CD8-positive, alpha-beta memory T cell (primary cell): ENCODE results near the gene EFHD1. TPM values are rescaled to one million over a fixed set of nuclear protein-coding genes. Genes with fewer than 3 reads are reported as not detected.
A peak's percentile ranks its signal among the peaks of the same experiment; 100 is the strongest.

Experiments used
- CTCF ChIA-PET: fragments of 350-600 bp; sonication (Branson Sonifier 250); formaldehyde crosslinking; loops from one replicate; lab custom pipeline; 2021; ENCODE audit warnings: antibody characterized with exemption; lab: Charles Lee
- POLR2A ChIA-PET: fragments of 350-600 bp; sonication (Branson Sonifier 250); formaldehyde crosslinking; loops from one replicate; lab custom pipeline; 2021; ENCODE audit warnings: antibody characterized with exemption; lab: Charles Lee
- DNase-seq, 5 donors: peaks; one replicate each; pipeline versions ENCODE4 v3.0.0 to v3.0.0-alpha.2; 2020 to 2022; ENCODE audit warnings: mixed read lengths in 1 of 5
- H3K27ac ChIP-seq: one replicate; pipeline ENCODE4 v1.7.0; 2013; ENCODE audit warnings: low read depth, mild to moderate bottlenecking, low read length, moderate library complexity
- H3K27me3 ChIP-seq: 2 replicates; pipeline ENCODE4 v1.7.0; 2013; ENCODE audit warnings: low read length, mild to moderate bottlenecking; ENCODE audit not compliant: insufficient read depth, poor library complexity, severe bottlenecking
- H3K36me3 ChIP-seq: 2 replicates; pipeline ENCODE4 v1.7.0; 2013; ENCODE audit warnings: mild to moderate bottlenecking, low read length, moderate library complexity; ENCODE audit not compliant: insufficient read depth
- H3K4me1 ChIP-seq: 2 replicates; pipeline ENCODE4 v1.7.0; 2013; ENCODE audit warnings: mild to moderate bottlenecking, low read length, moderate library complexity; ENCODE audit not compliant: insufficient read depth
- H3K4me3 ChIP-seq: 2 replicates; pipeline ENCODE4 v1.7.0; 2013; ENCODE audit warnings: mild to moderate bottlenecking, low read length
- H3K9me3 ChIP-seq: 2 replicates; pipeline ENCODE4 v1.7.0; 2013; ENCODE audit warnings: mild to moderate bottlenecking, low read length
- H3K27ac Mint-ChIP-seq, 8 donors: one replicate each; pipeline ENCODE4 v1.8.0; 2020 to 2021; ENCODE audit warnings: mixed read lengths in 8 of 8, mild to moderate bottlenecking in 6 of 8, inconsistent platforms in 3 of 8, moderate library complexity in 3 of 8
- H3K27me3 Mint-ChIP-seq, 2 donors: one replicate each; pipeline ENCODE4 v1.8.0; 2020 to 2021; ENCODE audit warnings: mixed read lengths in 2 of 2, mild to moderate bottlenecking in 1 of 2, moderate library complexity in 1 of 2
- H3K36me3 Mint-ChIP-seq, 3 donors: one replicate each; pipeline ENCODE4 v1.8.0; 2020 to 2021; ENCODE audit warnings: mixed read lengths in 3 of 3, inconsistent platforms in 1 of 3, mild to moderate bottlenecking in 1 of 3
- H3K4me1 Mint-ChIP-seq, 3 donors: one replicate each; pipeline ENCODE4 v1.8.0; 2020 to 2021; ENCODE audit warnings: mixed read lengths in 3 of 3, inconsistent platforms in 1 of 3, mild to moderate bottlenecking in 1 of 3
- H3K4me3 Mint-ChIP-seq, 7 donors: one replicate each; pipeline ENCODE4 v1.8.0; 2020 to 2021; ENCODE audit warnings: mixed read lengths in 7 of 7, mild to moderate bottlenecking in 6 of 7, moderate library complexity in 4 of 7, inconsistent platforms in 2 of 7
- H3K9me3 Mint-ChIP-seq, 5 donors: one replicate each; pipeline ENCODE4 v1.8.0; 2020 to 2022; ENCODE audit warnings: mixed read lengths in 5 of 5, mild to moderate bottlenecking in 3 of 5, moderate library complexity in 2 of 5, inconsistent platforms in 1 of 5
- polyA plus RNA-seq: library from polyadenylated mRNA; unstranded; fragments of 300-500 nt; fragmentation: Illumina TruSeq; gene quantifications from one replicate; pipeline ENCODE4 v1.2.3, GENCODE V29; 2021
- total RNA-seq, 2 experiments: library from RNA; stranded (reverse); gene quantifications; one replicate each; pipeline ENCODE4 v1.2.3, GENCODE V29; 2021

Gene EFHD1
- total and polyA plus RNA-seq, 3 experiments from 2014 or later: 0.22 to 1.6 (median 0.33) TPM

GRCh38 chr2:232643813-232644347, 10.5 kb downstream of the EFHD1 start:
- Mint-ChIP-seq H3K9me3 (no peaks in the 10 kb centered on the region), H3K4me1 (no peaks in the 10 kb centered on the region), H3K4me3 (no peak overlapping the region), H3K36me3 (no peaks in the 10 kb centered on the region), H3K27ac (no peak overlapping the region), H3K27me3 (peaks cover 14 to 24% of the 10 kb centered on the region in 2 donors)
- DNase-seq: no peak
- H3K4me1 ChIP-seq: no peaks in the 10 kb centered on the region
- ChIA-PET POLR2A (no interaction called here), CTCF (no interaction called here)
- H3K27ac ChIP-seq: no peak overlapping the region
- H3K27me3 ChIP-seq: no peaks in the 10 kb centered on the region
- H3K36me3 ChIP-seq: no peaks in the 10 kb centered on the region
- H3K4me3 ChIP-seq: no peak overlapping the region
- H3K9me3 ChIP-seq: no peaks in the 10 kb centered on the region

- ChIA-PET CTCF (no interaction called here), POLR2A (no interaction called here)
- H3K27ac ChIP-seq: no peak overlapping the region
- Mint-ChIP-seq H3K27me3 (peaks cover 12% of the 10 kb centered on the region in 2 donors), H3K4me3 (no peak overlapping the region), H3K36me3 (no peaks in the 10 kb centered on the region), H3K4me1 (no peaks in the 10 kb centered on the region), H3K9me3 (no peaks in the 10 kb centered on the region), H3K27ac (no peak overlapping the region)
- DNase-seq: no peak
- H3K27me3 ChIP-seq: no peaks in the 10 kb centered on the region
- no peak overlapping the region for H3K4me3 ChIP-seq
- no peaks in the 10 kb centered on the region for H3K4me1 ChIP-seq
- H3K36me3 ChIP-seq: no peaks in the 10 kb centered on the region
- H3K9me3 ChIP-seq: no peaks in the 10 kb centered on the region
These were observed 11.7 kb downstream of the EFHD1 start for GRCh38 chr2:232645061-232645460.

DNA sequence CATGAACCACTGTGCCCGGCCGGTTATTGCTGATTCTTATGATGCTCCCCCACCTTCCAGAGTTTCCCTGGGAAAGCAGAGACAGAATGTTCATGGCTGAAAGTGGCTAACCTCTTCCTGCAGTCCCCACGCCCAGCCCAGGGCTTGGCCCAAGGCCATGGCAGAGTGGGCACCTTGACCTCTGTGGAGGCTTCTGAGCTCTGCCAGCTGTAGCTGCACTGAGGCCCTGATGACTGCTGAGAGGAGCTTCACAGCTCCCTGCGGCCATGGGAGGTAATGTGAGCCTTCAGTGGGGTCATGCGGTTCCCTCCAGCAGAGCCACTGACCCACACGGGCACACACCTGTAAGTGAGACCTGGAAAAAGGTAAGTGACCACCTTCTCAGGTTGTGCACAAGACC, 13.3 kb downstream of the EFHD1 start:
- Mint-ChIP-seq H3K36me3 (no peaks in the 10 kb centered on the region), H3K9me3 (no peaks in the 10 kb centered on the region), H3K4me3 (no peak overlapping the region), H3K27ac (no peak overlapping the region), H3K4me1 (no peaks in the 10 kb centered on the region), H3K27me3 (peaks cover 7% of the 10 kb centered on the region in 2 donors)
- Histone ChIP-seq H3K27ac (no peak overlapping the region), H3K4me3 (no peak overlapping the region), H3K9me3 (no peaks in the 10 kb centered on the region), H3K27me3 (no peaks in the 10 kb centered on the region), H3K36me3 (no peaks in the 10 kb centered on the region), H3K4me1 (no peaks in the 10 kb centered on the region)
- DNase-seq: no peak
- ChIA-PET CTCF (no interaction called here), POLR2A (no interaction called here)

DNA sequence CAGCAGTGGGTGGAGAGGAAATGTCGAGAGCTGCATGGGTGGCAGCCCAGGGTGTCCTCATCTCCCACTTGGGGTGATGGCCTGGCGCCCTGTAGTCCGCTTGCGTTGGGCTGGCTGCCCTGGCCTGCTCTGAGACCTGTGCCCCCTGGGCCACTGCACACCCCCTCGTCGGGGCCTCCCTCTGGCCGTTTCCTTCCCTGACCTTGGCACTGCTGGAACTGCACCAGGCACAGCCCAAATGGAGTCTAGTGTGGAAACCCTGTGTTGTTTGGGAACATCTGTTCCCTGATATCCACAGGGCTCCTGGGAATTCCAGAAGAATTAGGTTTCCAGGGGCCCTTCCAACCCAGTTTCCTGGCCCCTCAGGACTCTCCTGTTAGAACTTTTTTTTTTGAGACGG, 13.9 kb downstream of the EFHD1 start:
- no peaks in the 10 kb centered on the region for H3K36me3 Mint-ChIP-seq
- POLR2A ChIA-PET: no interaction called here
- H3K4me1 Mint-ChIP-seq: no peaks in the 10 kb centered on the region

GRCh38 chr2:232649033-232649432, 15.6 kb downstream of the EFHD1 start:
- H3K9me3 Mint-ChIP-seq: no peaks in the 10 kb centered on the region
- no peaks in the 10 kb centered on the region for H3K4me1 Mint-ChIP-seq
- peaks cover 4 to 7% of the 10 kb centered on the region in 2 donors for H3K27me3 Mint-ChIP-seq
- H3K36me3 Mint-ChIP-seq: no peaks in the 10 kb centered on the region
- no peaks in the 10 kb centered on the region for H3K4me1 ChIP-seq
- no peak for DNase-seq
- ChIA-PET CTCF (no interaction called here), POLR2A (no interaction called here)
- H3K4me3 Mint-ChIP-seq: no peak overlapping the region
- H3K27ac Mint-ChIP-seq: peak overlapping the region in 1 of 8 donors; percentile 38
- H3K27ac ChIP-seq: no peak overlapping the region
- H3K36me3 ChIP-seq: no peaks in the 10 kb centered on the region
- no peaks in the 10 kb centered on the region for H3K9me3 ChIP-seq
- H3K4me3 ChIP-seq: no peak overlapping the region
- no peaks in the 10 kb centered on the region for H3K27me3 ChIP-seq

More for the DNA sequence above, 13.9 kb downstream of the EFHD1 start:
- Mint-ChIP-seq H3K27ac (no peak overlapping the region), H3K27me3 (peaks cover 7% of the 10 kb centered on the region in 2 donors), H3K9me3 (no peaks in the 10 kb centered on the region), H3K4me3 (no peak overlapping the region)
- DNase-seq: no peak
- CTCF ChIA-PET: no interaction called here
- H3K36me3 ChIP-seq: no peaks in the 10 kb centered on the region
- H3K27ac ChIP-seq: no peak overlapping the region
- no peaks in the 10 kb centered on the region for H3K9me3 ChIP-seq
- no peak overlapping the region for H3K4me3 ChIP-seq
- H3K4me1 ChIP-seq: no peaks in the 10 kb centered on the region
- H3K27me3 ChIP-seq: no peaks in the 10 kb centered on the region

DNA sequence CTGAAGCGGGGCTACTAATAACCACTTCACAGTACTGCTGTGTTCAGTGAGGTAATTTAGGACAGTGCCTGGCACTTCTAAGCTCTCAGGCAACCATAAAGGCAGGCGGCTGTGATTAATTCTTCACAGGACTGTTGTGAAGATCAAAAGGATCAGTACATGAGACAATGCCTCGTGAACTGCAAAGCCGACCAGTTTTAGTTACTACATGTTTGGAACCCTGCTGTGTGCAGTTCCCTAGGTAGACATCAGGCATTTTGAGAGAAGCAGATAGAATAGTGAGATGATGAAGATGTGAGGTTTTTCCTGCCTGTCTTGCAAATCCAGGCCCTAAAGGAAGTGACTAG, 19.1 kb downstream of the EFHD1 start:
- no peaks in the 10 kb centered on the region for H3K36me3 ChIP-seq
- no peak for DNase-seq
- Mint-ChIP-seq H3K4me1 (no peaks in the 10 kb centered on the region), H3K9me3 (peaks cover 0 to 2% (median 0%) of the 10 kb centered on the region in 5 donors), H3K36me3 (no peaks in the 10 kb centered on the region), H3K27ac (peak overlapping the region in 2 of 8 donors; percentile 17 to 43), H3K4me3 (no peak overlapping the region), H3K27me3 (peaks cover 0 to 3% of the 10 kb centered on the region in 2 donors)
- POLR2A ChIA-PET: no interaction called here
- no peaks in the 10 kb centered on the region for H3K4me1 ChIP-seq
- no peaks in the 10 kb centered on the region for H3K27me3 ChIP-seq
- H3K4me3 ChIP-seq: no peak overlapping the region
- no peaks in the 10 kb centered on the region for H3K9me3 ChIP-seq
- CTCF ChIA-PET: no interaction called here
- no peak overlapping the region for H3K27ac ChIP-seq

DNA sequence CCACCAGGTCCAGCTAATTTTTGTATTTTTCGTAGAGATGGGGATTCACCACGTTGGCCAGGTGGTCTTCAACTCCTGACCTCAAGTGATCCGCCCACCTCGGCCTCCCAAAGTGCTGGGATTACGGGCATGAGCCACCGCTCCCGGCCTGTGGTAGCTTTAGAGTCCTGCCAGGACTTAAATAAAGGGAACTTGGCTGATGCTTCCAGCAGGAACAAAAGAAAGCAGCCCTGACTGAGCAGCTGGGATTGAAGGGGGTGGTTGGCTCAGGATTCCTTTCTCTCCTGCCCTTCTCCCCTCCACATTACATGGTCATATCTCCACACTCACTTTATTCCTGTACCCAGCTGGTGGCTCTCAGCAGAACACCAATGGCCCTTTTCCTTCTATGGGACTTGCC, 20.0 kb downstream of the EFHD1 start:
- Histone ChIP-seq H3K4me1 (no peaks in the 10 kb centered on the region), H3K27ac (no peak overlapping the region), H3K36me3 (no peaks in the 10 kb centered on the region), H3K9me3 (no peaks in the 10 kb centered on the region), H3K27me3 (no peaks in the 10 kb centered on the region), H3K4me3 (no peak overlapping the region)
- ChIA-PET CTCF (no interaction called here), POLR2A (no interaction called here)
- no peak for DNase-seq
- no peaks in the 10 kb centered on the region for H3K36me3 Mint-ChIP-seq
- no peaks in the 10 kb centered on the region for H3K4me1 Mint-ChIP-seq
- H3K27ac Mint-ChIP-seq: no peak overlapping the region
- H3K27me3 Mint-ChIP-seq: peaks cover 0 to 3% of the 10 kb centered on the region in 2 donors
- no peak overlapping the region for H3K4me3 Mint-ChIP-seq
- peaks cover 0 to 2% (median 0%) of the 10 kb centered on the region in 5 donors for H3K9me3 Mint-ChIP-seq

- CTCF ChIA-PET: no interaction called here
- Mint-ChIP-seq H3K4me3 (no peak overlapping the region), H3K4me1 (no peaks in the 10 kb centered on the region), H3K9me3 (peaks cover 0 to 2% (median 0%) of the 10 kb centered on the region in 5 donors), H3K27ac (no peak overlapping the region), H3K27me3 (peaks cover 2 to 4% of the 10 kb centered on the region in 2 donors), H3K36me3 (no peaks in the 10 kb centered on the region)
- DNase-seq: no peak
- Histone ChIP-seq H3K27ac (no peak overlapping the region), H3K4me3 (no peak overlapping the region), H3K27me3 (no peaks in the 10 kb centered on the region), H3K36me3 (no peaks in the 10 kb centered on the region), H3K4me1 (no peaks in the 10 kb centered on the region), H3K9me3 (no peaks in the 10 kb centered on the region)
- POLR2A ChIA-PET: no interaction called here
These were observed 22.0 kb downstream of the EFHD1 start for GRCh38 chr2:232655392-232655791.
